Cardiac ventricle fibroblast (primary cell): ENCODE measurements around the gene SLC5A9. TPM values are rescaled to one million over a fixed set of nuclear protein-coding genes. Genes with fewer than 3 reads are reported as not detected.

Source experiments
- total RNA-seq: library from RNA; depleted of rRNA; stranded (reverse); fragments of >200 nt; gene quantifications from 2 replicates; pipeline ENCODE4 v1.2.3, GENCODE V29; 2015

Gene SLC5A9
- not detected in 2 replicates for total RNA-seq

GRCh38 chr1:48222501-48223242, at the start of gene SLC5A9:
TSS of gene SLC5A9 (plus strand) at chr1:48222716. CDS start at chr1:48222737, 21 bp downstream.

Other genes starting within 250 kb of the SLC5A9 start
- gene TRABD2B, start 225.3 kb upstream of the SLC5A9 start, total RNA-seq: 0.44 and 0.69 TPM in 2 replicates
- gene SPATA6, start 249.5 kb downstream of the SLC5A9 start, total RNA-seq: 10.0 and 15.3 TPM in 2 replicates